Stimulated activated CD4-positive, alpha-beta T cell treated with anti-CD3 and anti-CD28 coated beads, Interleukin-2, amount 100 ng/mL, for 4 hours (primary cell): ENCODE measurements around the gene ATG5.
"Not testable (repeated sequence)": the region's sequence is repeated elsewhere in the genome, so short reads cannot be mapped to it uniquely, and the experiment has no call there.

ENCODE experiments used
- DNase-seq: peaks from one replicate; pipeline ENCODE4 v3.0.0-alpha.2; 2020; ENCODE audit warnings: low read depth

ATG5 gene

DNA sequence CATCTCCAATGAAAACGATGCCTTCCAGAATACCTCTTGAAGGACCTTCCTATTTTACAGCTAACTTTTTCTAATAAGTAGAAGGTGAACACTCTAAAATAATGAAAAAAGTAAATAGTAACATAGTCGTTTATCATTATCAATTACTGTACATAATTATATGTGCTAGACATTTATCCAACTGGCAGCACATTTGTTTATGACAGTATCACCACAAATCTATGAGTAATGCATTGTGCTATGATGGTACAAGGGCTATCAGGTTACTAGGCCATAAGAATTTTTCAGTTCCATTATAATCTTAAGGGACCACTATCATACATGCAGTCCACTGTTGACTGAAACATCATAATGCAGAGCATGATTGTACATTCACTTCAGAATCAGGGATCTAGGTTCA, 68.4 kb downstream of the ATG5 start:
- no peak for DNase-seq

DNA sequence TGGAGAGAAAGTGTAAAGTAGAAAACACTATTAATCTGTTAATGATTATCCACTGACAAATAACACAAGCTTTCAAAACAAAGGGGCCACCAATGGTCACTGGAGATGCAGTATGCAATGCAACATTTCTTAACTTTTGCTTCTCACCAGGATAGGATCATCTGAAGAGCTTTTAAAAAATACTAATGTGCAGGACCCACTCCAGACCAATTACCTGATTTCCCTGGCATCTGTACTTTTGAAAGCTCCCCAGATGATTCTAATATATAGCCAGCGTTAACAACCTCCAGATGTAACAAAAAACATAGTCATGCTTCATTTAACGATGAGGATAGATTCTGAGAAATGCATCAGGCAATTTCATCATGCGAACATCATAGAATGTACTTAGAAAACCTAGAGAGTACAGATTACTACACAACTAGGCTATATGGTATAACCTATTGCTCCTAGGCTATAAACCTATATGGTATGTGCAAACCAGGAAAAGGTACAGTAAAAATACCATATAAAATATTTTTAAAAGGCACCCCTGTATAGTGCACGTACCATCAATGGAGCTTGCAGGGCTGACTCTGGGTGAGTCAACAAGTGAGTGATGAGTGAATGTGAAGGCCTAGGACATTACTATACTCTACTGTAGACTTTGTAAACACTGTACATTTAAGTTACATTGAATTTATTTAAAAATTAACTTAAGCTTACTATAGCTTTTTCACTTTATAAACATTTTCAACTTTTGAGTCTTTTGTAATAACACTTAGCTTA, 69.2 kb downstream of the ATG5 start:
- DNase-seq, result no peak

GRCh38 chr6:106255306-106255705, 70.3 kb downstream of the ATG5 start:
- no peak for DNase-seq

DNA sequence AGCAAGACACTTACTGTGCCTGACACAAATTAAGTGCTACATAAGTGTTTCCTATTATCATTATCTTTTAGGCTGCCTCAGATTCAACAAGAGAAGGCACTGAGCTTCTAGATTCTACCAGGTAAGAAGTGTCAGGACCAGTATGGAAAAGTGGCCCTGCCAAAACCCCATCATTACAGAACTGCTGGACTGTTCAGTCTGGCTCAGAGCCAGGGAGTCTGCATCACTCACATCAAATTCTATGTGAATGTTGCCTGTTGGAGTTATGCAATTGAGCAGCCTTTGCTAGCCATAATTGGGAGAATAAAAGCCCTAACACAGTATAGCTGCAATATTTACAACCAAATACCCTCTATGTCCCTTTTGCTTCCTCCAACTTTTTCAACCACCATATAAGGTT, 70.9 kb downstream of the ATG5 start:
- no peak for DNase-seq

DNA sequence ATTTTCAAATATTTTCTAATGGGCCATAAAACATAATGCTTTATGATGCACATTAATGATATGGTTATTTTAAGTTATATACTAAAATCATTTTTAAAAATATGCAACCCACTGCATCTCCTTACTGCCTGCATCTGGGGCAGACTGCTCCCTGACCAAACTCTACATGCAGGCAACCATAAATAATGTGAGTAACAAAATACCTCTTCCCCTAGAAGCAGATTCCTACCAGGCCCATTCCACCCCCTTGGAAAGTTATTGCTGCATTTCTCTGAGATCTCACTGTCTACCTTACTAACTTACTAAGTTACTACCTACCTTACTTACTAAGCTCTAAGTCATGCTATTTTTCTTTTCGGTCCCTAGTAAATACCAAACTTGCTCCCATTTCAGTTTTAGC, 71.8 kb downstream of the ATG5 start:
- DNase-seq, result no peak

DNA sequence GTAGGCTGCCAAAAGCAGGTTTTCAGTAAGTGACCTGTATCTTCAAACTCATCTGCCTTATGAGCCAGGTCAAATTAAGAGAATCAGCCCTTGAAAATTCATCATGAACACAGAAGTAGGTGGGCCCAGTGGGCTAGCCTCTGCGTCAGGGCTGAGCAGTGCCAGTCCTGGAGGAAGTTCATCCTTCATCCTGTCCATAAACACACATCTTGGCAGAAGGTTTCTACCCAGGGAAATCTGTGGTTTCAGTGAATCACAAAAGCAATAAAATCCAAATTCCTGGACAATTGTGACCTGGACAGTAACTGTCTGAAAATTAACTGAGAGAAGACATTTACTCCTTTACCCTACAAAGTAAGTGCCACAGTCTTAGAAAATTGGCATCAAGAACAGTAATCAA, 72.4 kb downstream of the ATG5 start:
- DNase-seq, result no peak

DNA sequence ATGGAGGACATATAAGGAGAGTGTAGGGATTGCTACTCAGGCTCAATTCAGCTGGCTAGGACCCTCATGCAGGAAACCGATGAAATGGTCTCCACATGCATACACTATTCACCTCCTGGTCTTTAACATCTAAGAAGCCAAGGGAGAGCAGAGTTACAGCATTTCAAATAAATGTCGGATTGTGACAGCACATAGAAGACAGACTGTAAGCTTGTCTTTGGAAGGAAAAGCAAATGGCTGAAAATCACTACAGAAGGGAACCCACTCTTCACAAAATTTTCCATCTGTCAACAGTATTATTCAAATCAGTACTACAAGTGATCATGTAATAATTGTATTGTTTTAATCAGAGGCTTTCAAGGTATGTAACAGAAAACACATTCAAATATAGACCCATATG, 72.9 kb downstream of the ATG5 start:
- DNase-seq, result no peak

DNA sequence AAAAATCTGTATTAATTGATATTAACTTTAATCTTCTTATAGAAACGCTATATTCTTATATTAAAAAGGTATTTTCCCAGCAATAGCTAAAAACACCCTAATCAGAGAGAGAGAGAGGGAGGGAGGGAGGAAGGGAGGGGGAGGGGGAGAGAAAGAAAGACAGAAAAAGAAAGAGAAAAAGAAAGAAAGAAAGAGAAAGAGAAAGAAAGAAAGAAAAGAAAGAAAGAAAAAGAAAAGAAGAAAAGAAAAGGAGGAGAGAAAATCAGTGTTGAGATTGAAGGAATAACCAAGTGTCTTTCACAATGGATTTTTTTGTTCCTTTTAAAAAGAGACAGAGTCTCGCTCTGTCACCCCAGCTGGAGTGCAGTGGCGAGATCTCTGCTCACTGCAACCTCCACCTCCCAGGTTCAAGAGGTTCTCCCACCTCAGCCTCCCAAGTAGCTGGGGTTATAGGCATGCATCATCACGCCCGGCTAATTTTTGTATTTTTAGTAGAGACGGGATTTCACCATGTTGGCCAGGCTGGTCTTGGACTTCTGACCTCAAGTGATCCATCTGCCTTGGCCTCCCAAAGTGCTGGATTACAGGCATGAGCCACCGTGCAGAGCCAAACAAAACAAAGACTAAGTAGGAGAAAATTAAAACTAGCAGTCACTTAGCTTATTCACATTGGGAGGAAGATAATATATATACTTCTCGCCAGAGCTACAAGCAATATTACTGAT, 73.9 kb downstream of the ATG5 start:
- not testable (repeated sequence) for DNase-seq

GRCh38 chr6:106250953-106251352, 74.6 kb downstream of the ATG5 start:
- DNase-seq, result no peak

- DNase-seq, result no peak
These were observed 75.9 kb downstream of the ATG5 start for GRCh38 chr6:106249658-106250057.

- no peak for DNase-seq
These were observed 77.8 kb downstream of the ATG5 start for GRCh38 chr6:106247733-106248132.

DNA sequence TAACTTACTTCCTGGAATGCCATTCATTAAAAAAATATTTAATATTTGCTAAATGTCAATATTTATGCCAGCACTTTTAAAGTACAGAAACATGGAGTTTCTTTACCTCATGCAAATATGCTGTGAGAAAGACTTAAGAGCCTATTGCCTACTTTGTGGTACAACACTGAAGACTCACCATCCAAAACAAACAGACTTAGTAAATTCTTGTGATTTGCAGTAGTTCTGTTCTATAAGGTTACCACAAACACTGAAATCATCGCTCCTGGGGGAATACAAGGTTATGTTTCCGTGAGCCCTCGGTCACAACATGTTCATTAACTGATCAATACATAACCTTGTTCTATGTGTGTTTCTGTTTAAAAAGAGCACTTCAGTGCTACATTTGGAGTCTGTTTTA, 78.3 kb downstream of the ATG5 start:
- DNase-seq, result no peak

DNA sequence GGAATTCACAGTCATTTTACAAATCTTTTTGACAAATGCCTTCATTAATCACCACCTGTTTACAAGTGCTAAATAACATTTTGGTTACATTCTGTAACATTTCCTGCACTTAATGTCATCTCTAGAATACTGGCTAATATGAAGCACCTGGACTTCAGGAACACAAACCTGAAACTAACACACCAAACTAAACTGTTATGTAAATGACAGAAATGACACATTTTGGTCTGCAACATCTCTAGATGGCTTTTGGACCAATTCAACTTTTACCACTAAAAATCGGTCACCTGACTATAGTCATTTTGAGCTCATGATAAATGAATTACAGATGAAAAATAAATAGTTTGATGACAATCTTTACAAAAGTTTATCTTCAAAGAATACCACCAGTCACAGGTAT, 80.6 kb downstream of the ATG5 start:
- DNase-seq, result no peak

DNA sequence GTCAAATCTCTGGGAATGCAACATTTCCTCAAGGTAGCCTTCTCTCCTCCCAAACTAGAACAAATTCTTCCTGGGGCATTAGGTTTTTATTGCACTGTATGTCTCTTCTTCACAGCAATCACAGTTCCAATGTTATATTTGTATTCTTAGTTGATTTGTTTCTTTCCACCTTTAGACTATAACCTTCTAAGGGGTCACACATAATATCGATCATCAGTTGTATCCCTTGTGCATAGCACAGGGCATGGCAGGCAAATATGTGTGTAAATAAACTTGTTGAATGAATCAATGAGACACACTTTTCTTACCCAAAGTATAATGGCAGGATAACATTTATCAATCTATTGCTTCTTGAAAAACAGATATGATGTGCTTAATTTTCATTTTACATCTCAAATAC, 81.0 kb downstream of the ATG5 start:
- no peak for DNase-seq

- DNase-seq, result no peak
These were observed 82.3 kb downstream of the ATG5 start for GRCh38 chr6:106243261-106243660.

DNA sequence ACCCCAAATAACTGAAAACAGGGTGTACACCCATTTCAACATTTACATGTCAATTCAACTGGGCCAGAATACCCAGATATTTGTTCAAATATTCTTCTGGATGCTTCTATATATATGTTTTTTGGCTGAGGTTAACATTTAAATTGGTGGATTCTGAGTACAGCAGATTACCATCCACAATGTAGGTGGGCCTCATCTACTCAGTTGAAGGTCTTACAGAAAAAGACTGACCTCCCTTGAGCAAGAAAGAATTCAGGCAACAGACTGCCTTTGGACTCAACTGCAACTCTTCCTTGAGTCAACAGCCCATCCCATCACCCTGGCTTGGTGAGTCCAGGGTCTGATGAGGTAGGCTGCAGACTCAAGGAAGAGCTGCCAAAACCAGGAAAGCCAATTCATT, 84.1 kb downstream of the ATG5 start:
- no peak for DNase-seq

- no peak for DNase-seq
These were observed 88.3 kb downstream of the ATG5 start for GRCh38 chr6:106237286-106237685.

DNA sequence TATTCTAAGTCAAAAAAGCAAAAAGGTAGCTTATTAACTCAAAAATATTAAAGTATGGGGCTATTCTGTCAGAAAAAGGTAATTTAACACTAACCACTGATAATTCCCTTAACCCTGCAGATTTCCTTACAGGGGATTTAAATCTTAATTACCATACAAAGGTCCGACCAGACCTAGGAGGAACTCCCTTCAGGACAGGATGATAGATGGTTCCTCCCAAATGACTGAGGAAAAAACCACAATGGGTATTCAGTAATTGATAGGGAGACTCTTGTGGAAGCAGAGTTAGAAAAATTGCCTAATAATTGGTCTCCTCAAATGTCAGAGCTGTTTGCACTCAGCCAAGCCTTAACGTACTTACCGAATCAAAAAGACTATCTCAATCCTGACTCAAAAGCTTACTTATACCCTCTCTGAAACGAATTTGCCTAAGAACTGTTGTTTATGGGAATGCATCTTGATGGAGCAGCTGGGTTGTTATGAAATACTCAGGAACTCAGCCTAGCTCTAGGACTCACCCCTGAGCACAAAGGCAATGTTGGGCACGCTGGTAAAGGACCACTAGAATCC, 95.6 kb downstream of the ATG5 start:
- DNase-seq, result not testable (repeated sequence)

GRCh38 chr6:106227612-106228507, 97.7 kb downstream of the ATG5 start:
- no peak for DNase-seq

- DNase-seq, result no peak
These were observed 98.9 kb downstream of the ATG5 start for GRCh38 chr6:106226676-106227075.

GRCh38 chr6:106225581-106225980, 100.0 kb downstream of the ATG5 start:
- DNase-seq, result no peak

DNA sequence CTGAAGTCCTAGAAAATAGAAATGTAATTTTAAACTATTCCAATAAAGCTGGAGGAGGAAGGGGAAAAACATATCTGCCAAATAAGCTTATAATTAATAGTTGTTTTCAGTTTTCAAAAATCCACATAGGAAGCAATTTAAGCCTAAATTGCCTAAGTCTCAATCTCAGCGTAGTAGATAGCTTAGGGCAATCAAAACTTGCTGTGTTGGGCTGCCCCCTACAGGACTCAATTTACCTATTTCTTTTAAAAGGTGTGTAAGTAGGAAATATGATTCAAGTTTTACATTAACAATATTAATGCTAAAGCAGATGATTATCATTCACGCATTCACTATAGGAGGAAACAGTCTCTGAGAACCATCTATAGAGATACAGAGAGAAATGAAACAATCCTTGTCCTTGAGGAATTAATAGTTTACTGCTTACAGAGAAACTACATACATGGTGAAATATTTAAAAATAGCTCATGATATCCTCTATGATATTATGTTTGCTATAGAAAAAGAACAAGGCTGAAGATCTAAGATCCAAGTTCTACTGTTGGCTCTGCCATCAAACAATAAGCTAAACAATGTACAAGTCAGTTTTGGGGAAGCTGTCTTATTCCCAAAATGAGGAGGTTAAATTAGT, 102.1 kb downstream of the ATG5 start:
- DNase-seq, result peak; percentile 64
